Mesenchymal stem cell (in vitro differentiated cells and primary cell): ENCODE results near the gene AUTS2.

Source experiments
- DNase-seq: peaks from one replicate; pipeline ENCODE4 v3.0.0-alpha.2; 2013
- H2AFZ ChIP-seq: one replicate; pipeline ENCODE4 v1.6.1; 2013; ENCODE audit warnings: low read depth, mild to moderate bottlenecking, control low read depth, inconsistent platforms, low read length, moderate library complexity
- H2AK5ac ChIP-seq: 2 replicates; pipeline ENCODE4 v1.6.1; 2013; ENCODE audit warnings: low read length, moderate library complexity, mild to moderate bottlenecking, inconsistent platforms; ENCODE audit not compliant: severe bottlenecking
- H2BK120ac ChIP-seq: one replicate; pipeline ENCODE4 v1.6.1; 2013; ENCODE audit warnings: low read depth, mild to moderate bottlenecking, inconsistent platforms, low read length, moderate library complexity
- H2BK12ac ChIP-seq, 2 experiments: one replicate each; pipeline ENCODE4 v1.6.1; 2013; ENCODE audit warnings: inconsistent platforms in 2 of 2, low read length in 2 of 2, mild to moderate bottlenecking in 2 of 2, moderate library complexity in 2 of 2, control low read depth in 1 of 2
- H2BK15ac ChIP-seq: one replicate; pipeline ENCODE4 v1.6.1; 2013; ENCODE audit warnings: mild to moderate bottlenecking, low read depth, inconsistent platforms; ENCODE audit not compliant: poor library complexity, severe bottlenecking
- H2BK5ac ChIP-seq: 2 replicates; pipeline ENCODE4 v1.6.1; 2013; ENCODE audit warnings: low read depth, mild to moderate bottlenecking, low read length, control low read depth, inconsistent platforms; ENCODE audit not compliant: poor library complexity, severe bottlenecking
- H3K14ac ChIP-seq, 2 experiments: one replicate each; pipeline ENCODE4 v1.6.1; 2013; ENCODE audit warnings: inconsistent platforms in 2 of 2, low read length in 2 of 2, control low read depth in 1 of 2, mild to moderate bottlenecking in 1 of 2, moderate library complexity in 1 of 2
- H3K18ac ChIP-seq, 2 experiments: one replicate each; pipeline ENCODE4 v1.6.1; 2013; ENCODE audit warnings: inconsistent platforms in 2 of 2, low read length in 2 of 2, control low read depth in 1 of 2, low read depth in 1 of 2, mild to moderate bottlenecking in 1 of 2
- H3K23ac ChIP-seq, 2 experiments: one replicate each; pipeline ENCODE4 v1.6.1; 2013; ENCODE audit warnings: inconsistent platforms in 2 of 2, low read length in 2 of 2, mild to moderate bottlenecking in 2 of 2, moderate library complexity in 2 of 2, control low read depth in 1 of 2
- H3K27ac ChIP-seq: 2 replicates; pipeline ENCODE4 v1.5.1; 2013; ENCODE audit warnings: mild to moderate bottlenecking, moderate library complexity, low read length, control low read depth, inconsistent platforms; ENCODE audit not compliant: poor library complexity, severe bottlenecking
- H3K27me3 ChIP-seq, 2 experiments: 2 replicates each; pipeline versions ENCODE4 v1.6.1 to v1.7.0; 2013; ENCODE audit warnings: low read length in 2 of 2, mild to moderate bottlenecking in 2 of 2, moderate library complexity in 2 of 2, control low read depth in 1 of 2, inconsistent platforms in 1 of 2; ENCODE audit not compliant: control insufficient read depth in 1 of 2, insufficient read depth in 1 of 2
- H3K36me3 ChIP-seq, 2 experiments: 2 replicates each; pipeline versions ENCODE4 v1.6.1 to v1.7.0; 2013; ENCODE audit warnings: low read length in 2 of 2, control low read depth in 1 of 2, inconsistent platforms in 1 of 2, low read depth in 1 of 2, mild to moderate bottlenecking in 1 of 2; ENCODE audit not compliant: insufficient read depth in 2 of 2, control insufficient read depth in 1 of 2
- H3K4ac ChIP-seq, 2 experiments: one replicate each; pipeline ENCODE4 v1.6.1; 2013; ENCODE audit warnings: inconsistent platforms in 2 of 2, low read length in 2 of 2, mild to moderate bottlenecking in 2 of 2, moderate library complexity in 2 of 2, control low read depth in 1 of 2, low read depth in 1 of 2
- H3K4me1 ChIP-seq: 2 replicates; pipeline ENCODE4 v1.6.1; 2013; ENCODE audit warnings: low read depth, low read length, control low read depth; ENCODE audit not compliant: control insufficient read depth, insufficient read depth
- H3K4me2 ChIP-seq: 2 replicates; pipeline ENCODE4 v1.6.1; 2013; ENCODE audit warnings: low read length, mild to moderate bottlenecking, inconsistent platforms; ENCODE audit not compliant: poor library complexity, severe bottlenecking
- H3K4me3 ChIP-seq, 2 experiments: 2 replicates each; pipeline versions ENCODE4 v1.5.1 to v1.7.0; 2013; ENCODE audit warnings: low read length in 2 of 2, mild to moderate bottlenecking in 2 of 2, control low read depth in 1 of 2, low read depth in 1 of 2; ENCODE audit not compliant: insufficient read depth in 1 of 2
- H3K79me1 ChIP-seq: replicated peaks from 2 replicates; pipeline ENCODE4 v1.6.1; 2013; ENCODE audit warnings: mild to moderate bottlenecking, control low read depth, low read length, inconsistent platforms; ENCODE audit not compliant: poor library complexity, severe bottlenecking
- H3K9ac ChIP-seq: 2 replicates; pipeline ENCODE4 v1.7.0; 2013; ENCODE audit warnings: mild to moderate bottlenecking, low read length, moderate library complexity
- H3K9me3 ChIP-seq: 2 replicates; pipeline ENCODE4 v1.7.0; 2013; ENCODE audit warnings: mild to moderate bottlenecking, low read length; ENCODE audit not compliant: control insufficient read depth
- H4K8ac ChIP-seq: one replicate; pipeline ENCODE4 v1.6.1; 2013; ENCODE audit warnings: inconsistent platforms, mild to moderate bottlenecking, low read length, moderate library complexity
- H4K91ac ChIP-seq: one replicate; pipeline ENCODE4 v1.6.1; 2013; ENCODE audit warnings: mild to moderate bottlenecking, low read length, inconsistent platforms
- WGBS: methylation state at CpG from one replicate; pipeline ENCODE4 v1.1.7; 2013; ENCODE audit warnings: mixed read lengths; 5-methylcytosine and 5-hydroxymethylcytosine counted together

Gene AUTS2

GRCh38 chr7:69684369-69685292 is 86.4 kb downstream of the AUTS2 start:
- no peak overlapping the region for H4K8ac ChIP-seq
- no peak overlapping the region for H3K18ac ChIP-seq
- no peaks in the 10 kb centered on the region for H3K36me3 ChIP-seq
- H3K27me3 ChIP-seq: no peaks in the 10 kb centered on the region
- no peak overlapping the region for H2BK15ac ChIP-seq
- H2BK12ac ChIP-seq: no peak overlapping the region
- 92% methylated on average over 8 of the region's 8 CpGs for WGBS
- peak overlapping the region; percentile 68 for H3K9ac ChIP-seq
- no peak overlapping the region for H3K4me3 ChIP-seq
- no peak overlapping the region for H2AFZ ChIP-seq
- no peak overlapping the region for H3K4me2 ChIP-seq
- no peaks in the 10 kb centered on the region for H3K4me1 ChIP-seq
- H3K27ac ChIP-seq: no peak overlapping the region
- no peak overlapping the region for H3K23ac ChIP-seq
- H2BK5ac ChIP-seq: no peak overlapping the region
- DNase-seq: no peak
- H3K9me3 ChIP-seq: no peaks in the 10 kb centered on the region
- H3K14ac ChIP-seq: no peak overlapping the region
- no peak overlapping the region for H2BK120ac ChIP-seq
- H3K79me1 ChIP-seq: peaks cover 24% of the 10 kb centered on the region
- no peak overlapping the region for H3K4ac ChIP-seq
- no peak overlapping the region for H4K91ac ChIP-seq
- no peak overlapping the region for H2AK5ac ChIP-seq

GRCh38 chr7:69685293-69685631 is 87.0 kb downstream of the AUTS2 start:
- Histone ChIP-seq H3K36me3 (peaks cover 0 to 1% of the 10 kb centered on the region in 2 experiments), H4K8ac (no peak overlapping the region), H2BK120ac (no peak overlapping the region), H3K79me1 (peaks cover 25% of the 10 kb centered on the region), H3K4me2 (no peak overlapping the region), H2AK5ac (no peak overlapping the region), H3K9ac (peak overlapping the region; percentile 68), H3K4me1 (no peaks in the 10 kb centered on the region), H3K27ac (no peak overlapping the region), H3K23ac (no peak overlapping the region), H3K4me3 (no peak overlapping the region), H4K91ac (no peak overlapping the region), H3K9me3 (no peaks in the 10 kb centered on the region), H3K14ac (no peak overlapping the region), H2BK15ac (no peak overlapping the region), H2BK5ac (no peak overlapping the region), H3K18ac (no peak overlapping the region), H3K27me3 (no peaks in the 10 kb centered on the region), H2AFZ (no peak overlapping the region), H3K4ac (no peak overlapping the region), H2BK12ac (no peak overlapping the region)
- WGBS: no CpG with 5 or more reads among the region's 1 CpG
- DNase-seq: no peak

GRCh38 chr7:69686366-69686765 is 88.1 kb downstream of the AUTS2 start:
- no peak overlapping the region for H3K4me2 ChIP-seq
- H3K36me3 ChIP-seq: peaks cover 7 to 9% of the 10 kb centered on the region in 2 experiments
- no peak overlapping the region for H2BK12ac ChIP-seq
- no peak overlapping the region for H4K8ac ChIP-seq
- no peak for DNase-seq
- no peak overlapping the region for H2BK5ac ChIP-seq
- WGBS: 100% methylated on average over 1 of the region's 2 CpGs
- no peak overlapping the region for H3K4ac ChIP-seq
- H3K9ac ChIP-seq: no peak overlapping the region
- no peak overlapping the region for H2BK120ac ChIP-seq
- no peak overlapping the region for H3K4me3 ChIP-seq
- no peak overlapping the region for H3K27ac ChIP-seq
- no peak overlapping the region for H3K18ac ChIP-seq
- no peak overlapping the region for H2AK5ac ChIP-seq
- no peak overlapping the region for H2BK15ac ChIP-seq
- H3K4me1 ChIP-seq: no peaks in the 10 kb centered on the region
- no peak overlapping the region for H3K14ac ChIP-seq
- no peaks in the 10 kb centered on the region for H3K27me3 ChIP-seq
- H3K23ac ChIP-seq: no peak overlapping the region
- no peak overlapping the region for H4K91ac ChIP-seq
- no peaks in the 10 kb centered on the region for H3K9me3 ChIP-seq
- peaks cover 34% of the 10 kb centered on the region for H3K79me1 ChIP-seq
- no peak overlapping the region for H2AFZ ChIP-seq

GRCh38 chr7:69687739-69688433 is 89.6 kb downstream of the AUTS2 start:
- no peak overlapping the region for H4K91ac ChIP-seq
- WGBS: 79% methylated on average over 4 of the region's 4 CpGs

More at GRCh38 chr7:69687739-69688433, 89.6 kb downstream of the AUTS2 start:
- Histone ChIP-seq H3K36me3 (peaks cover 8 to 11% of the 10 kb centered on the region in 2 experiments), H3K4me1 (no peaks in the 10 kb centered on the region), H3K23ac (no peak overlapping the region), H2BK15ac (no peak overlapping the region), H2AFZ (no peak overlapping the region), H3K9me3 (no peaks in the 10 kb centered on the region), H3K14ac (no peak overlapping the region), H2AK5ac (no peak overlapping the region), H3K4ac (no peak overlapping the region), H2BK120ac (no peak overlapping the region), H2BK12ac (no peak overlapping the region), H3K9ac (no peak overlapping the region), H3K4me3 (no peak overlapping the region), H3K4me2 (no peak overlapping the region), H3K79me1 (peaks cover 34% of the 10 kb centered on the region), H3K18ac (no peak overlapping the region), H2BK5ac (no peak overlapping the region), H4K8ac (no peak overlapping the region), H3K27me3 (no peaks in the 10 kb centered on the region), H3K27ac (no peak overlapping the region)
- no peak for DNase-seq
